OCI-M2 (cell line): ENCODE measurements around the gene PJVK.
"Not testable (repeated sequence)": the region's sequence is repeated elsewhere in the genome, so short reads cannot be mapped to it uniquely, and the experiment has no call there.

ENCODE experiments used
- DNase-seq: peaks from one replicate; lab custom pipeline; 2025; ENCODE audit not compliant: unreplicated experiment; lab: John Stamatoyannopoulos, UW

The PJVK gene, protein sequence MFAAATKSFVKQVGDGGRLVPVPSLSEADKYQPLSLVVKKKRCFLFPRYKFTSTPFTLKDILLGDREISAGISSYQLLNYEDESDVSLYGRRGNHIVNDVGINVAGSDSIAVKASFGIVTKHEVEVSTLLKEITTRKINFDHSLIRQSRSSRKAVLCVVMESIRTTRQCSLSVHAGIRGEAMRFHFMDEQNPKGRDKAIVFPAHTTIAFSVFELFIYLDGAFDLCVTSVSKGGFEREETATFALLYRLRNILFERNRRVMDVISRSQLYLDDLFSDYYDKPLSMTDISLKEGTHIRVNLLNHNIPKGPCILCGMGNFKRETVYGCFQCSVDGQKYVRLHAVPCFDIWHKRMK

DNA sequence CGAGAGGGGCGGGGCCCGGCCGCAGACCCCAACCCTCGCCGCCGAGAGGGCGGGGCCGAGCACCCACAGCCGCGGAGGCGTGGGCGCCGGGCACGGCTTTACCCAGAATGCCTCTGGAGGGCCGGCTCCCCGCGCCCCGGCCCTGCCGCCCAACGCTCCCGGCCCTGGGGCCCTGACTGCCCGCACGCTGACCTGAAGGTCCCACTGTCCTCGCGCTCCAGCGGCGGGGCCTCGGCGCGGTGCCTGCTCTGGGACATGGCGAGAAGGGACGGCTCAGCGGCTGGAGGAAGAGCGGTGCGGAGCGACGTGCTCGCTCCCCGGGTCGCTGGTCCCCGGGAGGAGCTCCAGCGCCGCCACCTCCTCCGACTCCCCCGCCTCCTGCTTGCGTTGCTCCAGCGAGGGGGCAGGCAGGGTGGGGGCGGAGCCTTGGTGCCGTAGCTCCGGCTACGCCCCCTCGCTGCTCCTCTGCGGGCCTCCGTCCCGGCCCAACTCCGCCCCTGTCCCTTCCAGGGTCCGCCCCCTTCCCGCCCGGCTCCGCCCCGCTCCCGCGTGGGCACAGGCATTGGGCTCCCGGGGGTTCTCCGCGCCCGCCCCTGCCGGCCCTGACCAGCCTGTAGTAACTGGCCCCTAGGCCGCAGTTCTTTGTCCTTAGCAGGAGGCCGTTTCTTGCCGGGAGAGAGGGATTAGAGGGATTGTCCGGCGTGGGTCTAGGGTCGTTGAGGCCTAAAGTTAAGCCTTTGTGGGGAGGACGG lies at the start of gene PJVK, which contains the start of gene PRKRA:
TSS of gene PJVK (plus strand) at position 605 of the 752 bp plus-strand sequence. CDS start 2,032 bp downstream, outside the sequence.
TSS of gene PRKRA (minus strand) at position 402 of the 752 bp plus-strand sequence. CDS start at position 257, 145 bp downstream.
- DNase-seq: peak; percentile 43

DNA sequence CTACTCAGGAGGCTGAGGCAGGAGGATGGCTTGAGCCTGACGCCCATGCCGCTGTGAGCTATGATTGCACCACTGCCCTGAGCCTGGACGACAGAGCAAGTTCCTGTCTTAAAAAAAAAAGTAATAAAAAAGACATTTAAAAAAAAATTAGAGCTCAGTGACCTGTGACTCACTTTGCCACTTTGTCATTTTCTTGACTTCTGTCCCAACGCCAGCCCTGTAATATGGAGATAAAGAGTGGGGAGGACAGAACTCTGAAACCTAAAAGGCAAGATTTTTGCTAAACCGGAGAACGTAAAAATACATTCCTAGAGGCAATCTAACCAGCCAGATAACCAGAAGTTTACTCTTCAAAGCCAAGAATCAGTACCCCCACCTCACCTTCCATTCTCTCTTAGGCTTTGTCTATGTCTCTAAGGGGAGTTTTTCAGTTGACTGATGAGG lies 49.2 kb upstream of the PJVK start:
- no peak for DNase-seq

DNA sequence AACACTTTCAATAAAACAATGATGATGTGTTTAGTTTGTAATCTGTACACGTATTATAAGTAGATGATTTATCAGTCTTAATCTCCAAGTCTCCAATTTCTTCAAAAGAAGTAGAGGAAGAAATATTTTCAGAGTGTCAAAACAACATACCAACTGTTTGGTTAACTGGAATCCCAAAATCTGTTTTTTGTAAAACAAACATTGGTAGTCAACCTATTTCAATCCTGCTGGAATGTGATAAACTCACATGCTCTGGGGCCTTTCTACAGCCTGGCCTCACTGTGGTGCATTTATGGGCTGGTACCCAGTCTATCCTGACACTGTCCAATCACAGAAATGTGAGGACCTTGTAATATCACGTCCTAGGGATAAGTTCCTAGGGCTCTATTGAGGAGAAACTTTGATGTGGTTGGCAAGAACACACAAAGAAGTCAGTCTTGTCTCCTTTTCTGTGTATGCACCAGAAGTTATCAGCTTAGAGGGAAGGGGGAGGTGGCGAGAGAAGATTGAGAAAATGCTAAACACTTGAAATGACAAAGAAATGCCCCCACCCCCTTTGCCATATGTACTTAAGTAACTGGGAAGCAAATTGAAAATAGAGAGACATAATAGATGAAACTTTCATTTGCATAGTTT lies 47.4 kb upstream of the PJVK start:
- DNase-seq: no peak

DNA sequence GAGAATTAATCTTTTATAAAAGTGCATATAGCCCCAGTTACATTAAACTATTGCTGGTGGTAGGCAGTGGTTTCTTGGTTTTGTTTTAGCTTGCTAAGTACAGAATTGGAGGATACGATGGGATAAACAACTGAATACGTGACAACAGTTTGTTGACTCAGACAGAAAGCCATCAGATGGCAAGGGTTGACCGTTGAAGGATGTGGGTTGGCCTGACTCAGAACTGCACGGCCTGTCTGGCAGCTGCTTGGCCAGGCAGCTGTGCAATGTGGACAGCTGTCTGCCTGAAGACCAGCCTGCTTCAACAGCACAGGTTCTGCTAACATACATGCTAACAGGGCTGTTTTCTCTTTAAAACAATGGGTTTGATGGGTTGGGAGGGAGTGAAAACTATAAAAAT lies 46.8 kb upstream of the PJVK start:
- no peak for DNase-seq

DNA sequence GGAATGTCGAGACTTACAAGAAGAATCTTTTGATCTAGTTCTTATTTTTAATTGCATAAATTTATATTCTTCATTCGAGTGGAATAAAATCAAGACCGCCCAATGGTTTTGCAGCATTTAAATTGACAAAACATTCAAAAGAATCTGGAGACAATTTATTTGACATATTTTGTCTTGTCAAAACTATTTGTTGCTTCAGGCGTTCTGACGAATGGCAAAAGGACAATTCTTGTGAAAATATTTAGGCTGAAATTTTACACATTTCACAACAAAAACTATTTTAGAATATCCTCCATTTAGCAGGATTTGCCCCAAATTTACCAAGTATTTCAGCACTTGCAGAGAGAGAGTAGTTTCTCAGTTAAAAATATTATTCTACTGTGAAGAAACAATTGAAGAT lies 41.9 kb upstream of the PJVK start:
- no peak for DNase-seq

DNA sequence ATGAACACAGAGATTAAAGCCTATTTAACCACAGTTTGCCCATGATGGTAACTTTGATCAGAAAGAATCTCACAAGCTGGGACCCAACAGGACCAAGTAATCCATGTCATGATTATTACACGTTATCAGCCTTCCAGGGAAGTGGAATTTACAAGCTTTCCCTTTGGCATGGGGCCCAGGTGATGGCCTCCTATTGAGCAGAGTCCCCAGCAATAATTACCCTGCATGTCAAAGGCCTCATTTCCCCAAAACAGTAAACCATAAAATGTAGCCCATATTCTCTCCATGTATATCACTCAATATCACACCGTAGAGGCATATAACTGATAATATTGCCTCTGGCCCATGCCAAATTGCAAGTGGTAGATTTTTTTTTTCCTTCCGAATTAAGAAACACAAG lies 39.1 kb upstream of the PJVK start:
- DNase-seq: no peak

DNA sequence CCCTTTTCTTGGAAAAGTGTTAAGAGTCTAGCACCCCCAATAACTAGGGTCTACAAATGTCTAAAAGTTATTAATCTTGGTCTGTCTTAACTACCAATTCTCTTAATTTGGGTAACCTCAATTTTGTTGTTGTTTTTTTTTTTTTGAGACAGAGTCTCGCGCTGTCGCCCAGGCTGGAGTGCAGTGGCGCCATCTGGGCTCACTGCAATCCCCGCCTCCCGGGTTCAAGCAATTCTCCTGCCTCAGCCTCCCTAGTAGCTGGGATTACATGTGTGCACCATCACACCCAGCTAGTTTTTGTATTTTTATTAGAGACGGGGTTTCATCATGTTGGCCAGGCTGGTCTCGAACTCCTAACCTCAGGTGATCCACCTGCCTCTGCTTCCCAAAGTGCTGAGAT lies 38.7 kb upstream of the PJVK start:
- DNase-seq: not testable (repeated sequence)

DNA sequence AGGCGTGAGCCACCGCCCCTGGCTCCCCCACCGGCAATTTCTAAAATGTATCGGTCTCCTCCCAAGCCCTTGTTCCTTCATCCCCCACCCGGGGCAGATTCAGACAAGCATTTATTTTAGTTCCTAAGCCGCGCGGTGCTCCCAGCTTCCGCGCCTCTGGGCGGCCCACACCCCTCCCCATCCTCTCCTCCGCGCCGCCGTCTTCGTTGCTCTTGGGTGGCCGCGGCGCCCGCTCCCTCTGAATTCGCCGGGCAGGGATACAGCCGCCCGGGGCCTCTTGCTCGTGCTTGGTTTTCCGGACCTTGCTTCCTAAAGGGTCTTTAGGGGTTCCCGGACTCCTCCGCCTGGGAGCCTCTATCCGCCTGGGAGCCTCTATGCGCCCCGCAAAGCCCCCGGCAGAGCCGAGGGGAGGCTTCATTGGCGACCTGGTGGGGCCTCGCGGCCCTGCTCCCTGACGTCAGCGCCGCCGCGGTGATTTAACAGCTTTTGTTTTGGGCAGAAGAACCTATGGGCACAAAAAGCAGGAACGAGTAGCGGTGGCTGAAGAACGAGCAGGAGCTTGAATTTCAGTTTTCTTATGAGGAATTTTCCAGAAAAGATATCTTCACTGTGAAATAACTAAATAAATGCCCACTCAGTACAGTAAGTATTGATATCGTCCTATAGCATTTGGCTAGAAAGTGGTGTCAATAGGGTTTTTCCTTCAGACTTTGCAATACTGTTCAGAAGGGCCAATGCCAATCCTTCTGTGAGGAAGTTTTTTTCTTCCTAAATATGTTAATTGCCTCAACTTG lies 37.5 kb upstream of the PJVK start:
- no peak for DNase-seq

DNA sequence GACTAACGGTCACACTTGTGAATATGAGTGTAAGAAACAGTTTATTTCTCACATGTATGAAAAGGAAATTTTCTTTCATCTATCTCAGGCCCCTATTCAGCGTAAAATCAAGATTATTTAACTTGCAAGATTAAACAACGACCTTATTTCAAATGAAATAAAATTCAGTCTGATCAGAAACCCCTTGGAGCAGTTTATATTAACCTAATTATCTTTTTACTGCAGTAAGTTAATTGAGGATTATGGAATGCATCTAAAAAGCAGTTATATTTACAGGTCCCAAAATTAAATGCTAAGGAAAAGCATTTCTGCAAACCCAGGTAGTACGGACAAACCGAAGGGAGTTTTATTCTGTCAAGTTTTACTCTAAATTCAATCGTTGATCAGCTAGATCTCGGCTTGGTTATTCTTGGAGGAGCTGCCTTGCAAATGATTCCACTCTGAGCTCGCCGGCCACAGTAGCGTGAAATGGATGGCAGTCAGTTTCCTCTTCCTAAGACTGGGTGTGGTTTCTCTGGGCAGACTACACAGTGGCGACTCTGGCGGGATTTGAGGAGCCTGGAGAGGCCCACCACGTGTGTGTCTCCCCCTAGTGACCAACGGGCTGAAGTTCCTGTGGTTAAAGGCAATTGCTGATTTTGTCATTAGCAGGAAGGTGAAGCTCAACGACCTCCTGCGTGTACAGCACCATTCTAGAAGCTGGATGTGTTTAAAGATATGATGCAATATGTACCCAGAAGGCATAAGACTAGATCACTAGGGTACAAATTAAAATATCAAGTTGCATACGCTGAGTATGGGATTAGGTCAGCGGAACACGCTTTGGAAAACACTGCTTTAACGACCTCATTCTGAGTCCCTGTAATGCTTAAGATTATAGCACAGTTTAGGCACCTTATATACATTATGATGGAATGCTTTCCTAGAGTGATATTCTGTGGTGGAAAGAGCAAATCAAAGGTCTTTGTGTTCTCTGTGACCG lies 36.6 kb upstream of the PJVK start:
- DNase-seq: peak; percentile 50

DNA sequence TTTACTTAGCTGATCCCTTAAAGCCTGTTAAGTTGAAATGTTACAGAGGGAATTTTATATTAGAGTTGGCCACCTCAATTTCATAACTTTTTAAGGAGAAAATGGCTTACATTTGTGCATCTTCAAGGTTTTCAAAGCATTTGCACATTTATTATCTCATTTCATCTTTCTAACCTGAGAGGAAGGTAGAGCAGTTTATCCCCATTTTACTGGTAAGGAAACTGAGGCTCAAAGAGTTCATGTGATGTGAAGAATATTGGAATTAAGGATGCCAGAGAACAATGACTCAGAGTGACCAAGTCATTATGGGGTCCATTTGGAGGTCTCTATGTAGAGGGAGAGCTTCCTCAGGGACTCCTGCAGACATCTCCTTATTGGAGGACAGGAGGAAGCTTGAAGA lies 35.2 kb upstream of the PJVK start:
- no peak for DNase-seq

DNA sequence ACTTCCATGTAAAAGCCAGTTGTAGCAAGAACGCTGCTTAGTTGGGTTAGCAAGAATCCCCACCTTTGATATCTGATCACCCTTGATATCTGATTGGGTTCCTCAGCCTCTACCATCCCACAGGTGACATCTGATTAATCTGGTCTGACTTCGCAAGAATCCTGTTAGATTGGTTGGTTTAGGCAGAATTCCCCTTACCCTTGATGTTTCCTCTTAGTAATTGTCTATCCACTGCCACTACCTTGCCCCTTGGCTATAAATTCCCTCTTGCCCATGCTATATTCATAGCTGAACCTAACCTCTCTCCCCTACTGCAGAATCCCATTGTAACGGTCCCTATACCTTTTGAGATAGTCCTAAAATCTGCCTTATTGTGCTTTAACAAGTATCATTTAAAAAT lies 33.3 kb upstream of the PJVK start:
- no peak for DNase-seq

DNA sequence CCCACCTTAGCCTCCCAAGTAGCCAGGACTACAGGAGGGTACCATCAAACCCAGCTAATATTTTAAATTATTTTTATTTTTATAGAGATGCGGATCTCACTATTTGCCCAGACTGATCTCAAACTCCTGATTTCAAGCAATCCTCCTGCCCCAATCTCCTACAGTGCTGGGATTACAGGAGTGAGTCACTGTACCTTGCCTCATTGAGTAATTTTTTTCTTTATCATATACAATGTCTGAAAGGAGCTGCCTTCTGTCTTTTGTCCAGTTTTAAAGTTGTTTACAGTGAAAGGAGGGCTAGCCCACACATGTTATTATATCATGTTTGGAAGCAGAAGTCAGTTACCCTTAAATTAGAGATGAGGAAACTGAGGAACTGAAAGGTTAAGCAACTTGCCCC lies 32.8 kb upstream of the PJVK start:
- no peak for DNase-seq

DNA sequence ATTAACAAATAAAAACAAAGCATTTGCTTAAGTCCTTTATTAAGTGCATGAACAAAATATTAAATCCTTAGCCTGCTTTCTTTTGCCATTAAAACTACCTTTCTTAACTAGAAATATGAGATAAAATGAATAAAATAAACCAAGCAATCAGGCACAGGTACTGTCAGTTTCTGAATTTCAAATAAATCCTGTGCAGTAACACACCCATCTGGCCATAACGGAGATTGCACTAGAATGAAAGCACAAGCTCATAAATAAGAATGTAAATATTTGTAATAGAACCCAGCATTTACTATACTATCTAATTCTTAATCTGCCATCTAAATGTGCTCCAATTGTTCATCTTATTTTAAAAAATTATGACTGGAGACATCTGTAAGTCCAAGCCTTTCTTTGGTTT lies 32.1 kb upstream of the PJVK start:
- DNase-seq: no peak

DNA sequence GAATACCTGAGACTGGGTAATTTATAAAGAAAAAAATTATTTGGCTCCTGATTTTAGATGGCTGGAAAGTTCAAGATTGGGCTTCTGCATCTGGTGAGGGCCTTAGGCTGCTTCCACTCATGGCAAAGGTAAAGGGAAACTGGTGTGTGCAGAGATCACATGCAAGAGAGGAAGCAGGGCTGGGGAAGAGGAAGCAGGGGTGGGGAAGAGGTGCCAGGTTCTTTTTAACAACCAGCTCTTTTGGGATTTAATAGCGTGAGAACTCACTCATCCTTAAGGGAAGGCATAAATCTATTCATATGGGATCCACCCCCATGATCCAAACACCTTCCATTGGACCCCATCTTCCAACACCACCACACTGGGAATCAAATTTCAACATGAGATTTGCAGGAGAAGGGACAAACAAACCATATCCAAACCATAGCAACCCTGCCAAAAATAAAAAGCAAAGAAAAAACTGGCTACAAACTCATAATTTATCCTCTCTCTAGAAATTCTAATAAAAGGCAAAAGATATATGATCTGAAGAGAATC lies 30.6 kb upstream of the PJVK start:
- no peak for DNase-seq

DNA sequence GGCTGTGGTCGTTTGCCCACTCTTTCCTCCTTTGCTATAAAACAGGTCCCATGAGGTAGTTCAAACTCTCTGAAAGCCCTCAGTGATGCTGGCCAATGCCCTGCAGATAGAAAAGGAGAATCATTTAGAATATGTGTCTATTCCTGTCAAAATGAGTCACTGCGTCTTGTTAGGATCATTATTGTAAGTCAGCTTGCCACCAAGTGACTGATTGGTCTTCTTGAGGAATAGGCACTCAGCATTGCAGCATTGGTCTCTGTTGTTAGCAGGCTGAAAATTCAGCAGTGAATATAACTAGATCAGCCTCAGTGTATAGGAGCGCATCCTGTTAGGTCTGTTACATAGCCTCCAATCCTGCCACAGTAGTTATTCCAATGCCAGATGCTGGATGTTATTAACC lies 29.1 kb upstream of the PJVK start:
- DNase-seq: no peak

DNA sequence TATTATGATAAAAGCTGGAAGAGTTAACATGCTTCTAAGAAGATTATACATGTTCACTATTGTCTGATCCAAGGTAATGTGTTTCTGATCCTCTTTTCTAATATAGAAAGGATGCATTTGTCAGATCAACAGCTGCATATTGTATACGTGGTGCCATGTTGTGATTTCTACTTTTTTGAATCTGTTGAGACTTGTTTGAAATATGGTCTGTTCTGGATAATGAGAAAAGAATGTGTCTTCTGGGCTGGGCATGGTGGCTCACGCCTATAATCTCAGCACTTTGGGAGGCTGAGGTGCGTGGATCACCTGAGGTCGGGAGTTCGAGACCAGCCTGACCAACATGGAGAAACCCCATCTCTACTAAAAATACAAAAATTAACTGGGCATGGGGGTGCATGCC lies 27.4 kb upstream of the PJVK start:
- DNase-seq: not testable (repeated sequence)

DNA sequence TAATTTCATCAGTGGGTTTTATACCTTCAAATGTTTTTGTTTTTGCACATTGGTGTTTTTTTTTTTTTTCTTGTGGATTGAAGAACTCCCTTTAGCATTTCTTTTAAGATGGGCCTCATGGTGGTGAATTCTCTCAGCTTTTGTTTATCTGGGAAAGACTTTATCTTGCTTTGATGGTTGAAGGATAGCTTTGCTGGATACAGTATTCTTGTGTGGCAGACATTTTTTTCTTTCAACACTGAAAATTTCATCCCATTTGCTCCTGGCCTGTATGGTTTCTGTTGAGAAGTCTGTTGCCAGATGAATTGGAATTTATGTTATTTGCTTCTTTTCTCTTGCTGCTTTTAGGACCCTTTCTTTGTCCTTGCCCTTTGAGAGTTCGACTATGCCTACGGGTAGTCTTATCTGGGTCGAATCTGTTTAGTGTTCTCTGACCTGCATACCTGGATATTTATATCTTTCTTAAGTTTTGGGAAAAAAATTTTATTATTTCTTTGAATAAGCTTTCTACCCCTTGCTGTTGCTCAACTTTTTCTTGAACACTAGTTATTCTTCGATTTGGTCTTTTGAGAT lies 25.8 kb upstream of the PJVK start:
- no peak for DNase-seq

DNA sequence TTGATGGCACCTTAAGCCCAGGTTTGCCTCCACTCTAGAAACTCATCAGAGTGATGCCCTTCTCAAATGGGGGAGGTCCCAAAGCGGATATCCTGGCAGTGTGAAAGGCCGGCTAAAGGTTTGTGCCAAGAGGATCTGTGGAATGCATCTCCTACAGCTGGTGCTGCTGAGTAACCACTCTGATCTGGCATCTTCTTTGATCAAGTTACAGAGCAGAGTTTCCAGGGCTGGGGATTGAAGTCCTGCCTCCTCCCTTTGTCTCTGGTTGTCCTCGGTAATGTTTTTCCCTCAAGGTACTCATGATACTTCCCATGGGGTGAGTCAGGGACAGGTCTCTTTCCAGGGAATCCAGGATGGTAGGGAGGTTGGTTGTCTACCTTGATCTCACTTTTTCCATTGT lies 24.8 kb upstream of the PJVK start:
- no peak for DNase-seq

DNA sequence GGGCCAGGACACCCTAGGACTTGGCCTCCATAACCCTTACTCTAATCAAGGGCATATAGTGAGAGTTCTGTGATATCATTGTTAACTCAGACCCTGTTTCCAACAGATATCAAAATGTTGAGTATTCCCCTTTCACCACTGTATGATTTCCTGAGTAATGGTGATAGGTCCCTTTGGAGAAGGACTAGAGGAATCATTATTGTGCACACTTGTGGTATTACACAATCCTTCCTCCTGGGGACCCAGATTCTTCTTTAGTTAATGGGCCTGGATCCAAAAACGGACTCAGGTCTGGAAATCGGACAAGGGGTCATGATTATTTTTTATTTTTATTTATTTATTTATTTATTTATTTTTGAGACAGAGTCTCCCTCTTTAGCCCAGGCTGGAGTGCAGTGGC lies 23.7 kb upstream of the PJVK start:
- DNase-seq: no peak
